BJ (cell line): ENCODE data around the gene GABRA6. TPM values are rescaled to one million over a fixed set of nuclear protein-coding genes. Genes with fewer than 3 reads are reported as not detected.
"Not testable (repeated sequence)": the region's sequence is repeated elsewhere in the genome, so short reads cannot be mapped to it uniquely, and the experiment has no call there.

Experiments used
- CTCF ChIA-PET: fragments of 350-600 bp; formaldehyde crosslinking; extraction: SDS; loops from one replicate; lab custom pipeline; 2021; ENCODE audit warnings: antibody characterized with exemption, inconsistent platforms; lab: Yijun Ruan, JAX
- POLR2A ChIA-PET: fragments of 300-600 bp; sonication (Branson Sonifier 250); formaldehyde crosslinking; extraction: SDS; loops from one replicate; lab custom pipeline; 2021; ENCODE audit warnings: antibody characterized with exemption; lab: Charles Lee
- DNase-seq: peaks from one replicate; pipeline ENCODE4 v3.0.0-alpha.2; 2011; ENCODE audit warnings: low read depth
- H3K27me3 ChIP-seq: 2 replicates; pipeline ENCODE4 v1.6.0; 2011; ENCODE audit warnings: low read length; ENCODE audit not compliant: control insufficient read depth, insufficient read depth
- H3K36me3 ChIP-seq: 2 replicates; pipeline ENCODE4 v1.5.1; 2011; ENCODE audit warnings: low read length; ENCODE audit not compliant: control insufficient read depth, insufficient read depth
- H3K4me3 ChIP-seq: 2 replicates; pipeline ENCODE4 v1.5.1; 2011; ENCODE audit warnings: low read depth, mild to moderate bottlenecking, control low read depth, low read length
- CTCF ChIP-seq: IDR thresholded peaks from 2 replicates; pipeline ENCODE4 v1.5.1; 2011; ENCODE audit warnings: low read depth, mild to moderate bottlenecking, control low read depth, inconsistent platforms, low read length, moderate library complexity; ENCODE audit not compliant: insufficient read depth
- polyA minus RNA-seq: library from RNA; depleted of rRNA, polyadenylated mRNA; stranded (reverse); fragments of >200 nt; gene quantifications from 2 replicates; pipeline ENCODE4 v1.2.3, GENCODE V29; 2011; rRNA and poly(A)+ RNA removed
- polyA plus RNA-seq: library from polyadenylated mRNA; depleted of rRNA; stranded (reverse); fragments of >200 nt; gene quantifications from 2 replicates; pipeline ENCODE4 v1.2.3, GENCODE V29; 2011; rRNA removed

GABRA6 gene
- not detected in 2 replicates for polyA plus RNA-seq
- not detected in 2 replicates for polyA minus RNA-seq

GRCh38 chr5:161685461-161685860, at the start of gene GABRA6:
TSS of gene GABRA6 (plus strand) at chr5:161685721. CDS start at chr5:161685990, 269 bp downstream.
- ChIA-PET POLR2A (no interaction called here), CTCF (no interaction called here)
- Histone ChIP-seq H3K27me3 (no peaks in the 10 kb centered on the region), H3K4me3 (no peak within 1 kb of the TSS), H3K36me3 (no peaks in the 10 kb centered on the region)
- DNase-seq = no peak
- no peak for TF ChIP-seq CTCF

- no peaks in the 10 kb centered on the region for H3K27me3 ChIP-seq
- no peak for TF ChIP-seq CTCF
- H3K36me3 ChIP-seq = no peaks in the 10 kb centered on the region
- H3K4me3 ChIP-seq = no peak overlapping the region
- DNase-seq = no peak
- ChIA-PET POLR2A (no interaction called here), CTCF (no interaction called here)
These were observed 47.9 kb upstream of the GABRA6 start for GRCh38 chr5:161637591-161637990.

GRCh38 chr5:161641444-161641843, 44.1 kb upstream of the GABRA6 start:
- POLR2A ChIA-PET = no interaction called here
- Histone ChIP-seq H3K27me3 (no peaks in the 10 kb centered on the region), H3K4me3 (no peak overlapping the region), H3K36me3 (no peaks in the 10 kb centered on the region)
- no peak for DNase-seq
- no peak for TF ChIP-seq CTCF
- CTCF ChIA-PET = no interaction called here

GRCh38 chr5:161645264-161645663, 40.3 kb upstream of the GABRA6 start:
- POLR2A ChIA-PET = no interaction called here

GRCh38 chr5:161651926-161652325, 33.6 kb upstream of the GABRA6 start:
- H3K36me3 ChIP-seq, H3K27me3 ChIP-seq, CTCF ChIA-PET, POLR2A ChIA-PET, H3K4me3 ChIP-seq, DNase-seq: not testable (repeated sequence)

More at GRCh38 chr5:161645264-161645663, 40.3 kb upstream of the GABRA6 start:
- TF ChIP-seq CTCF = no peak
- H3K36me3 ChIP-seq = no peaks in the 10 kb centered on the region
- DNase-seq = no peak
- no peaks in the 10 kb centered on the region for H3K27me3 ChIP-seq
- H3K4me3 ChIP-seq = no peak overlapping the region
- CTCF ChIA-PET = no interaction called here

- Histone ChIP-seq H3K36me3 (no peaks in the 10 kb centered on the region), H3K27me3 (no peaks in the 10 kb centered on the region), H3K4me3 (no peak overlapping the region)
- POLR2A ChIA-PET = no interaction called here
- DNase-seq = no peak
- no peak for TF ChIP-seq CTCF
- CTCF ChIA-PET = no interaction called here
These were observed 24.7 kb upstream of the GABRA6 start for GRCh38 chr5:161660806-161661205.
